GM12801 (cell line): Measurements from ENCODE around the gene DMD.

ENCODE experiments used
- CTCF ChIP-seq: IDR thresholded peaks from one replicate; pipeline ENCODE4 v1.5.1; 2011; ENCODE audit warnings: control low read depth; ENCODE audit not compliant: insufficient read length; ENCODE audit errors: extremely low read depth

DMD gene

GRCh38 chrX:31245714-31246113 lies 1965.6 kb downstream of the DMD start:
- no peak for TF ChIP-seq CTCF

- no peak for TF ChIP-seq CTCF
These were observed 1967.5 kb downstream of the DMD start for GRCh38 chrX:31243804-31244203.

- TF ChIP-seq CTCF, result no peak
These were observed 1970.4 kb downstream of the DMD start for GRCh38 chrX:31240982-31241381.

GRCh38 chrX:31237189-31237588 lies 1974.2 kb downstream of the DMD start:
- no peak for TF ChIP-seq CTCF

GRCh38 chrX:31236231-31236630 lies 1975.1 kb downstream of the DMD start:
- TF ChIP-seq CTCF, result no peak

- no peak for TF ChIP-seq CTCF
These were observed 1977.3 kb downstream of the DMD start for GRCh38 chrX:31233941-31234496.

GRCh38 chrX:31232506-31232905 lies 1978.8 kb downstream of the DMD start:
- TF ChIP-seq CTCF, result no peak

- no peak for TF ChIP-seq CTCF
These were observed 1982.4 kb downstream of the DMD start for GRCh38 chrX:31228909-31229308.
